ENCODE data around the gene SUB1. TPM values are rescaled to one million over a fixed set of nuclear protein-coding genes. Genes with fewer than 3 reads are reported as not detected.
"Not testable (repeated sequence)": the region's sequence is repeated elsewhere in the genome, so short reads cannot be mapped to it uniquely, and the experiment has no call there.

SUB1 gene
- total RNA-seq, 1 experiment from 2014 or later: 204 TPM

GRCh38 chr5:32572778-32573480 lies 12.4 kb upstream of the SUB1 start:
- TF ChIP-seq POLR2AphosphoS5 (IDR thresholded peaks at IDR 0.05; ENCODE audit: low read depth, low read length) (no peak), TCF7L2 (IDR thresholded peaks at IDR 0.05; ENCODE audit: low read depth, low read length) (no peak), REST (IDR thresholded peaks at IDR 0.05; ENCODE audit: insufficient read depth in 1 of 2, low read depth in 2 of 2, low read length in 1 of 2) (no peak), CTCF (IDR thresholded peaks at IDR 0.05) (no peak), SIN3A (IDR thresholded peaks at IDR 0.05; ENCODE audit: borderline replicate concordance, insufficient read depth, low read depth, low read length) (no peak)
- H3K27me3 ChIP-seq (ENCODE audit: control insufficient read depth, insufficient read depth, low read length): peaks cover 2% of the 10 kb centered on the region; the same call in 1 of the 2 replicates
- intact Hi-C loops (cut with micrococcal nuclease; ENCODE audit: unreplicated experiment): no loop called here
- BruUV-seq (replicated peaks): no TSS peak
- no peaks in the 10 kb centered on the region for H3K9me3 ChIP-seq (ENCODE audit: control insufficient read depth, insufficient read depth, low read depth, low read length)
- H3K4me3 ChIP-seq (ENCODE audit: low read depth in 2 of 2, low read length in 2 of 2): no peak overlapping the region
- in situ Hi-C loops (cut with HindIII; ENCODE audit: low pct_unique_long_range_greater_than_20kb, low sequenced_read_pairs): no loop called here
- no peaks in the 10 kb centered on the region for H3K4me1 ChIP-seq (ENCODE audit: control insufficient read depth, insufficient read depth, low read length)
- H3K27ac ChIP-seq (ENCODE audit: low read length): no peak overlapping the region
- ChIA-PET POLR2A (no interaction called here), CTCF (no interaction called here)
- no peaks in the 10 kb centered on the region for H3K36me3 ChIP-seq (ENCODE audit: control insufficient read depth, insufficient read depth, low read length)
- ATAC-seq (no peak), DNase-seq (ENCODE audit: low read depth, low spot score) (no peak)

- DNase-seq (ENCODE audit: low read depth, low spot score); ATAC-seq; H3K9me3 ChIP-seq (ENCODE audit: control insufficient read depth, insufficient read depth, low read depth, low read length); BruUV-seq (replicated peaks); in situ Hi-C loops (cut with HindIII; ENCODE audit: low pct_unique_long_range_greater_than_20kb, low sequenced_read_pairs); intact Hi-C loops (cut with micrococcal nuclease; ENCODE audit: unreplicated experiment); H3K4me3 ChIP-seq (ENCODE audit: low read depth in 2 of 2, low read length in 2 of 2); H3K36me3 ChIP-seq (ENCODE audit: control insufficient read depth, insufficient read depth, low read length); CTCF ChIA-PET; H3K27me3 ChIP-seq (ENCODE audit: control insufficient read depth, insufficient read depth, low read length); H3K27ac ChIP-seq (ENCODE audit: low read length); H3K4me1 ChIP-seq (ENCODE audit: control insufficient read depth, insufficient read depth, low read length): not testable (repeated sequence)
- POLR2A ChIA-PET: interaction anchor here (0.6 kb wide), 2 partner anchors 13 to 717 kb away, joined by 3 read pairs; no protein-coding TSS in a partner anchor
Observed at GRCh38 chr5:32573481-32573854, 11.9 kb upstream of the SUB1 start.

GRCh38 chr5:32574540-32575175 lies 10.7 kb upstream of the SUB1 start:
- Histone ChIP-seq H3K4me3 (ENCODE audit: low read depth in 2 of 2, low read length in 2 of 2) (no peak overlapping the region), H3K9me3 (ENCODE audit: control insufficient read depth, insufficient read depth, low read depth, low read length) (no peaks in the 10 kb centered on the region), H3K27me3 (ENCODE audit: control insufficient read depth, insufficient read depth, low read length) (peaks cover 2% of the 10 kb centered on the region; the same call in 1 of the 2 replicates), H3K36me3 (ENCODE audit: control insufficient read depth, insufficient read depth, low read length) (no peaks in the 10 kb centered on the region), H3K27ac (ENCODE audit: low read length) (no peak overlapping the region), H3K4me1 (ENCODE audit: control insufficient read depth, insufficient read depth, low read length) (no peaks in the 10 kb centered on the region)
- intact Hi-C loops (cut with micrococcal nuclease; ENCODE audit: unreplicated experiment): no loop called here
- in situ Hi-C loops (cut with HindIII; ENCODE audit: low pct_unique_long_range_greater_than_20kb, low sequenced_read_pairs): no loop called here
- no peak for TF ChIP-seq POLR2AphosphoS5 (IDR thresholded peaks at IDR 0.05; ENCODE audit: low read depth, low read length)
- TF ChIP-seq REST (IDR thresholded peaks at IDR 0.05; ENCODE audit: insufficient read depth in 1 of 2, low read depth in 2 of 2, low read length in 1 of 2): no peak
- no peak for TF ChIP-seq SIN3A (IDR thresholded peaks at IDR 0.05; ENCODE audit: borderline replicate concordance, insufficient read depth, low read depth, low read length)
- no peak for TF ChIP-seq TCF7L2 (IDR thresholded peaks at IDR 0.05; ENCODE audit: low read depth, low read length)
- TF ChIP-seq CTCF (IDR thresholded peaks at IDR 0.05): no peak
- ChIA-PET POLR2A (no interaction called here), CTCF (no interaction called here)
- no TSS peak for BruUV-seq (replicated peaks)
- no peak for ATAC-seq
- no peak for DNase-seq (ENCODE audit: low read depth, low spot score)
